Esophagus squamous epithelium (tissue), 5 donors: ENCODE measurements around the gene TRIM62. TPM values are rescaled to one million over a fixed set of nuclear protein-coding genes. Genes with fewer than 3 reads are reported as not detected.
A peak's percentile ranks its signal among the peaks of the same experiment; 100 is the strongest.

Experiments
- DNase-seq: peaks from one replicate; lab custom pipeline; 2025; lab: John Stamatoyannopoulos, UW
- H3K27ac ChIP-seq, 4 donors: fragments of 200-600 bp; sonication (generic); one replicate each; pipeline ENCODE4 v1.5.1; 2016 to 2019; ENCODE audit warnings: mild to moderate bottlenecking in 1 of 4
- H3K27me3 ChIP-seq, 4 donors: fragments of 200-600 bp; sonication (generic); 1 replicate in 3 of 4; 2 replicates in 1 of 4; pipeline versions ENCODE4 v1.5.1 to v1.6.0; 2017 to 2021; ENCODE audit warnings: antibody characterized with exemption in 1 of 4
- H3K36me3 ChIP-seq, 3 donors: fragments of 200-600 bp; sonication (generic); one replicate each; pipeline ENCODE4 v1.5.1; 2016 to 2019
- H3K4me1 ChIP-seq, 3 donors: fragments of 200-600 bp; sonication (generic); one replicate each; pipeline ENCODE4 v1.5.1; 2017 to 2019
- H3K4me3 ChIP-seq, 4 donors: fragments of 200-600 bp; sonication (generic); 1 replicate in 3 of 4; 2 replicates in 1 of 4; pipeline ENCODE4 v1.5.1; 2016 to 2019; ENCODE audit warnings: mild to moderate bottlenecking in 2 of 4, moderate library complexity in 1 of 4
- H3K9me3 ChIP-seq, 3 donors: fragments of 200-600 bp; sonication (generic); one replicate each; pipeline ENCODE4 v1.5.1; 2016 to 2019
- CTCF ChIP-seq, 6 experiments: fragments of 450-650 bp in 4 of 6; fragments of 200-600 bp in 2 of 6; sonication (generic) in 2 of 6; IDR thresholded peaks; one replicate each; pipeline ENCODE4 v1.5.1; 2016 to 2019; ENCODE audit warnings: antibody characterized with exemption in 6 of 6, mild to moderate bottlenecking in 4 of 6, moderate library complexity in 4 of 6
- POLR2A ChIP-seq, 4 donors: fragments of 450-650 bp; IDR thresholded peaks; one replicate each; pipeline ENCODE4 v1.6.1; 2017; ENCODE audit warnings: antibody characterized with exemption in 4 of 4, mild to moderate bottlenecking in 4 of 4, moderate library complexity in 3 of 4
- WGBS, 2 donors: methylation state at CpG; one replicate each; pipeline ENCODE4 v1.1.5; 2018; 5-methylcytosine and 5-hydroxymethylcytosine counted together
- intact Hi-C: fragments of 100-400 bp; cut with DNase I; formaldehyde crosslinking; loops from one replicate; pipeline ENCODE4 v1.15.0; 2022
- total RNA-seq, 4 donors: library from RNA; depleted of rRNA; stranded (reverse); fragments of >200 nt; gene quantifications; one replicate each; pipeline ENCODE4 v1.1.0, GENCODE V29; 2016
- donor health status: DM: yes; HTN: yes; CAD: no.

Gene TRIM62
- total RNA-seq, 4 donors from 2014 or later, result 5.4 to 17.7 (median 8.0) TPM

DNA sequence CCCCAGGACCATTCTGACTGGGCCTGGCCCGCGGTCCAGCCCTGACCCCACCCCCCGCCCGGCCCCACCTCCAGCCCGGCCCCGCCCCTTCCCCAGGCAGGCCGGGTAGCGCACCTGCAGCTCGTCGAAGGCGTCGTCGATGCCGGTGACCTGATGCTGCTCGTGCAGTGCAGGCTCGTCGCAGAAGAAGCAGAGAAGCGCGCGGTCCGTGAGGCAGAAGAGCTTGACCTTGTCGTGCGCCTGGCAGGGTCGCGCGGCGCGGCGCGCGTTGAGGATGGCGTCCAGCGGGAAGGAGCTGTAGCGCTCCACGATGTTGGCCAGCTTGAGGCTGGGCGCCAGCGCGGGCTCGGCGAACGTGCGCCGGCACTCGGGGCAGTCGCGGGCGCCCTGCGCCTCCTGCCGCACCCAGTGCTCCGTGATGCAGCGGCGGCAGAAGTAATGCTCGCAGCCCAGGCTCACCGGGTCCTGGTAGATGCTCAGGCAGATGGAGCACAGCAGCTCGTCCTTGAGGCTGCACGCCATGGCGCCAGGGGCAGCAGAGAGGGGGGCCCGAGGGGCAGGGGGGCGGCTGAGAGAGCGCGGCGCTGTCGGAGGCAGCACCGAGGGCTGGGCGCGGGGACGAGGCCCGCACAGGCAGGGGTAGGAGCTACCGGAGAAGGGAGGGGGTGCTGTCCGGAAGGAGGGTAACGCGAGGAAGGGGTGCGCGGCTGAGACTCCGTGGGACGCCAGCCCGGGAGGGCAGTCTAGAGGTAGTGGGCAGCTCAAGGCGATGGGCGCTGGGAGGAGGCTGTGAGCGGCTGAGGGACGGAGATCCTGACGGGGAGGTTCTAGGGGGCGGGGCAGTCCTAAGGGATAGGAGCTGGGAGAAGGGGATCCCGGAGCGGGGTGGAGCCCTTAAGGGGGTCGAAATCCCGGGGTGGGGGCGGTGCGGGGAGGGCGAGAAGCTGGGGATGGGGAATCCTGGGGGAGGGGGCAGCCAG, 642 bp downstream of the TRIM62 start:
- no peaks in the 10 kb centered on the region for H3K9me3 ChIP-seq
- H3K36me3 ChIP-seq, result peaks cover 0 to 11% (median 0%) of the 10 kb centered on the region in 3 donors
- no peak for DNase-seq
- TF ChIP-seq CTCF (IDR thresholded peaks at IDR 0.05) (no peak), POLR2A (IDR thresholded peaks at IDR 0.05) (peak in 1 of 4 donors; percentile 34)
- WGBS, 2 donors, result 0% methylated on average over 10 to 21 of the region's 90 CpGs
- H3K4me3 ChIP-seq, result peak overlapping the region; percentile 80 to 95 (median 90)
- intact Hi-C loops, result no loop called here
- peaks cover 0 to 2% (median 0%) of the 10 kb centered on the region in 4 donors for H3K27me3 ChIP-seq
- peak overlapping the region; percentile 83 to 92 (median 88) for H3K27ac ChIP-seq
- H3K4me1 ChIP-seq, result peaks cover 5 to 44% (median 6%) of the 10 kb centered on the region in 3 donors

DNA sequence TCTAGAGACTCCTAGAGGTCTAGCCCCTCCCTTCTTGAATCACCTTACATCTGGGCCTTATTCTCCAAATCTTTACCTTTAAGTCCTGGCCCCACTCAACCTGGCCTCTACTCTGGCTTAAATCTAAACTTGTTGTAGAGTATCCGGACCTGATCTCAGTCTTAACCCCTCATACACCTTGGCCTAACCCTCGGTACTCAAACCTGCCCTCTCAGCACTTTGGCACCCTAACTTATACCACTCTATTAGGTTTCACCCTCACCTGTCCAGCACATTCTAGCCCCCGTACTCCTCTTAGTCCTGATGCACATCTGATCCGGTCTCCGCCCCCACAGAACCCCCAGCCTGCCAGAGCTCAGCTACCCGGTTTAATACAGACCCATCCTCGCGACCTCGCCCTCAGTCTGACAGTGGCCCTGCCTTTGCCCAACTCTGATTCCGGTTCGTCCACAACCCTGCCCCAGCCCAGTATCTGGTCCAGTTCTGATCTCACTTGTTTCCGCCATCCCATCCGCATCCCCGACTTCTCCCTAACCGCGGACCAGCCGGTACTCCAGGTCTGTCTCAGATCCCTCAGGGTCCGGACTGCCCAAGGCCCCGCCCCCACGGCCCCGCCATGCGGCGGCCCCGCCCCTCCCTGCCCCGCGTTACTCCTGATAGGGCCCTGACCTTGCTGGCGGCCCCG, 1.5 kb downstream of the TRIM62 start:
- peaks cover 5 to 49% (median 6%) of the 10 kb centered on the region in 3 donors for H3K4me1 ChIP-seq
- H3K36me3 ChIP-seq, result peaks cover 0 to 11% (median 0%) of the 10 kb centered on the region in 3 donors
- peak overlapping the region; percentile 80 to 95 (median 90) for H3K4me3 ChIP-seq
- no peaks in the 10 kb centered on the region for H3K27me3 ChIP-seq
- no peaks in the 10 kb centered on the region for H3K9me3 ChIP-seq
- WGBS, 2 donors, result 16 to 18% methylated on average over 14 to 19 of the region's 28 CpGs
- TF ChIP-seq POLR2A (IDR thresholded peaks at IDR 0.05) (no peak), CTCF (IDR thresholded peaks at IDR 0.05) (no peak)
- DNase-seq, result peak; percentile 53
- intact Hi-C loops, result no loop called here
- H3K27ac ChIP-seq, result peak overlapping the region in 3 of 4 donors; percentile 37 to 92 (median 86)

DNA sequence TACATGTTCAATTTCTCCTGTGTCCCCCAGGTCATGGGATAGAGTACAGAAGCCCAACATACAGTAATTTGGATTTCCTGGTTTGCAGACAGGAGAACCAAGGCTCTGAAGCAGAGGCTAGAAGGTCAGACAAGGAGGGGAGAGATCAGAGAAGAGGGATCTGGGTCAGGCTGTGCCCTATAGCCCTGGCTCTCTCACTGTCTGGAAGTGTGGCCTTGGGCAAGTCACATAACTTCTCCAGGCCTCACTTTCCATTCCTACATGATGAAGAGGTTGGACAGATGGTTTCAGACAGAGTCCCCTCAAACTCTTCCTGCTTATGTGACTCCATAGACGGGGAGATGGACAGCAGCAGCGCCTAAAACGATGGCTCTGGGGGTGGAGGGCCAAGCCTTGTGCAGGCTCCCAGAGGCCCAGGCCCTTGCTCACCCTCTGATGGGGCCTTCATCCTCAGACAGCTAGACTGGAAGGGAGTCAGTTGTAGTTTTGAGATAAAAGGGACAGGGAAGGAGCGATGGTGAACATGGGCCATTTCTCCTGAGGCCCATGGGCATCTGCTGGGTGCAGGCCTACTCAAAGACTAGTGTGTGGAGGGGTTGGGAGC, 2.9 kb downstream of the TRIM62 start:
- H3K36me3 ChIP-seq, result peaks cover 0 to 24% (median 0%) of the 10 kb centered on the region in 3 donors
- WGBS, 2 donors, result 95 to 100% methylated on average over 2 to 3 of the region's 4 CpGs
- TF ChIP-seq POLR2A (IDR thresholded peaks at IDR 0.05) (no peak), CTCF (IDR thresholded peaks at IDR 0.05) (no peak)
- no peak overlapping the region for H3K27ac ChIP-seq
- H3K9me3 ChIP-seq, result no peaks in the 10 kb centered on the region
- H3K4me1 ChIP-seq, result peaks cover 5 to 49% (median 6%) of the 10 kb centered on the region in 3 donors
- intact Hi-C loops, result no loop called here
- no peaks in the 10 kb centered on the region for H3K27me3 ChIP-seq
- no peak for DNase-seq
- H3K4me3 ChIP-seq, result no peak overlapping the region

GRCh38 chr1:33177996-33178540, 3.8 kb downstream of the TRIM62 start:
- no peak overlapping the region for H3K27ac ChIP-seq
- H3K4me1 ChIP-seq, result peaks cover 5 to 49% (median 6%) of the 10 kb centered on the region in 3 donors
- TF ChIP-seq POLR2A (IDR thresholded peaks at IDR 0.05) (no peak), CTCF (IDR thresholded peaks at IDR 0.05) (no peak)
- no peak overlapping the region for H3K4me3 ChIP-seq
- DNase-seq, result no peak
- H3K27me3 ChIP-seq, result no peaks in the 10 kb centered on the region
- H3K36me3 ChIP-seq, result peaks cover 0 to 24% (median 0%) of the 10 kb centered on the region in 3 donors
- 68 to 87% methylated on average over 3 of the region's 3 CpGs for WGBS, 2 donors
- H3K9me3 ChIP-seq, result no peaks in the 10 kb centered on the region
- intact Hi-C loops, result no loop called here
